ENCODE data around the gene HDAC8. TPM values are rescaled to one million over a fixed set of nuclear protein-coding genes. Genes with fewer than 3 reads are reported as not detected.

Gene HDAC8
- total RNA-seq, 1 experiment from 2014 or later, result 21.4 TPM

DNA sequence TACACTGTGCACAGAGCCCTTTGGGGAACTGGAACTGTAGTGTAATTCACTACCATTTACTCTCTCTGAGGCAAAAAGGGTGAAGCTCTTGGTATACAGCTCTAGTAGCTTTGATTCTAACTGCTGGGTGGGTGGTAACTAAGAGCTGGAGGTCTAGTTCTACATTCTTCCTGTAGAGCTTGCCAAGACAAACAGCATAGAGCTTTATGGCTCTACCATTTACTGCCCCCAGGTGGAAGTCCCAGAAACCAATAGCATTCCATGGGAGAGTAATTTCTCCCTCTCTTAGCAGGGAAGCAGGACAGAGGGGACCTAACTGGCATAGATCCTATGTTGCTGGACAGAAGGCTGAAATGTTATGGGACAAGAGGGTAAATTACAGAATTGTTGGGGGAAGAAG is 26.7 kb downstream of the HDAC8 start:
- Histone ChIP-seq H4K20me1 (ENCODE audit: control insufficient read depth, insufficient read depth, insufficient read length) (no peaks in the 10 kb centered on the region), H3K79me2 (ENCODE audit: insufficient read depth, low read length) (no peaks in the 10 kb centered on the region), H3T11ph (ENCODE audit: low read length) (no peak overlapping the region), H3K4me1 (ENCODE audit: insufficient read depth, low read length) (no peaks in the 10 kb centered on the region), H2BK120ac (ENCODE audit: low read depth, low read length, poor library complexity, severe bottlenecking) (no peak overlapping the region), H4K8ac (replicated peaks; ENCODE audit: insufficient read length, low read depth, low read length) (no peak overlapping the region), H3K56ac (ENCODE audit: insufficient read length, low read depth, low read length) (no peak overlapping the region), H3K4me2 (ENCODE audit: insufficient read depth, insufficient read length, low read length) (no peak overlapping the region), H2AFZ (ENCODE audit: low read length) (no peak overlapping the region), H3K4ac (ENCODE audit: low read depth, low read length) (no peak overlapping the region), H2BK5ac (ENCODE audit: insufficient read length, low read length) (no peak overlapping the region), H3K9me3 (ENCODE audit: control insufficient read depth, low read depth, low read length) (peaks cover 47% of the 10 kb centered on the region), H3K18ac (ENCODE audit: insufficient read length, low read depth, low read length) (no peak overlapping the region), H3K79me1 (ENCODE audit: insufficient read depth, low read depth, low read length, poor library complexity, severe bottlenecking) (no peaks in the 10 kb centered on the region), H3K23me2 (ENCODE audit: insufficient read length, low read depth, low read length, poor library complexity, severe bottlenecking) (no peaks in the 10 kb centered on the region), H3K27me3 (ENCODE audit: insufficient read depth, low read length) (no peaks in the 10 kb centered on the region), H3K9ac (ENCODE audit: extremely low read depth, insufficient read length, low read length) (no peak overlapping the region), H2BK15ac (ENCODE audit: low read depth, low read length) (no peak overlapping the region), H3K14ac (ENCODE audit: insufficient read depth, low read length) (no peak overlapping the region), H2BK12ac (ENCODE audit: insufficient read length, low read depth, low read length) (no peak overlapping the region), H3K23ac (ENCODE audit: insufficient read length, low read depth, low read length) (no peak overlapping the region), H4K91ac (ENCODE audit: insufficient read length, low read depth, low read length) (no peak overlapping the region), H2BK20ac (ENCODE audit: low read depth, low read length, poor library complexity, severe bottlenecking) (no peak overlapping the region), H4K5ac (ENCODE audit: insufficient read length, low read depth, low read length) (no peak overlapping the region), H2AK5ac (ENCODE audit: insufficient read length, low read length) (no peak overlapping the region), H3K27ac (ENCODE audit: insufficient read length, low read depth, low read length) (no peak overlapping the region)
- no peaks in the 10 kb centered on the region for H3K4me1 Mint-ChIP-seq
- no peaks in the 10 kb centered on the region for H3K27me3 Mint-ChIP-seq (ENCODE audit: low read depth)
- no peak overlapping the region for H3K27ac Mint-ChIP-seq
- H3K4me3 Mint-ChIP-seq, result no peak overlapping the region
- peaks cover 69 to 75% of the 10 kb centered on the region in 2 experiments for H3K9me3 Mint-ChIP-seq
- H3K36me3 Mint-ChIP-seq (ENCODE audit: insufficient read depth in 1 of 3, low read depth in 3 of 3), result peaks cover 0 to 11% (median 7%) of the 10 kb centered on the region in 3 experiments; a peak in 6 of 7 replicates
- no peak for DNase-seq
- peak; percentile 29; the same call in 2 of the 3 replicates for TF ChIP-seq CTCF (conservative IDR thresholded peaks at IDR 0.05)
